SK-N-SH (cell line): ENCODE measurements around the gene TCF7L2.

Experiments
- CTCF ChIP-seq: fragments of 200-600 bp; sonication (generic); IDR thresholded peaks from 2 replicates; pipeline ENCODE4 v1.6.1; 2017; ENCODE audit warnings: antibody characterized with exemption, mild to moderate bottlenecking, moderate library complexity
- NFIC ChIP-seq: IDR thresholded peaks from 2 replicates; pipeline ENCODE4 v1.4.0; 2012; ENCODE audit warnings: borderline replicate concordance
- ZBTB33 ChIP-seq: IDR thresholded peaks from 2 replicates; pipeline ENCODE4 v1.4.0; 2012; ENCODE audit warnings: low read depth, borderline replicate concordance

- no peak for TF ChIP-seq CTCF
- TF ChIP-seq NFIC = no peak
- no peak for TF ChIP-seq ZBTB33
These were observed 181.7 kb downstream of the TCF7L2 start for GRCh38 chr10:113131613-113132261.
